ENCODE data around the gene XPNPEP2. TPM values are rescaled to one million over a fixed set of nuclear protein-coding genes. Genes with fewer than 3 reads are reported as not detected.

XPNPEP2 gene
- total RNA-seq, 6 experiments from 2014 or later: 2.9 to 30.7 (median 16.5) TPM

GRCh38 chrX:129781680-129782495 is 43.1 kb downstream of the XPNPEP2 start:
- Histone ChIP-seq H3K4me3 (peak overlapping the region in 1 of 3 donors; percentile 10), H3K27ac (no peak overlapping the region), H3K36me3 (no peaks in the 10 kb centered on the region), H3K9me3 (no peaks in the 10 kb centered on the region), H3K27me3 (no peaks in the 10 kb centered on the region), H3K4me1 (no peaks in the 10 kb centered on the region)
- DNase-seq (no peak), ATAC-seq (no peak)
- 55% methylated on average over 5 of the region's 10 CpGs for WGBS (ENCODE audit: insufficient coverage, low coverage, low lambda C conversion rate, missing lambda C conversion rate)
- intact Hi-C loops (cut with DNase I): no loop called here
- TF ChIP-seq, protein P1, sequence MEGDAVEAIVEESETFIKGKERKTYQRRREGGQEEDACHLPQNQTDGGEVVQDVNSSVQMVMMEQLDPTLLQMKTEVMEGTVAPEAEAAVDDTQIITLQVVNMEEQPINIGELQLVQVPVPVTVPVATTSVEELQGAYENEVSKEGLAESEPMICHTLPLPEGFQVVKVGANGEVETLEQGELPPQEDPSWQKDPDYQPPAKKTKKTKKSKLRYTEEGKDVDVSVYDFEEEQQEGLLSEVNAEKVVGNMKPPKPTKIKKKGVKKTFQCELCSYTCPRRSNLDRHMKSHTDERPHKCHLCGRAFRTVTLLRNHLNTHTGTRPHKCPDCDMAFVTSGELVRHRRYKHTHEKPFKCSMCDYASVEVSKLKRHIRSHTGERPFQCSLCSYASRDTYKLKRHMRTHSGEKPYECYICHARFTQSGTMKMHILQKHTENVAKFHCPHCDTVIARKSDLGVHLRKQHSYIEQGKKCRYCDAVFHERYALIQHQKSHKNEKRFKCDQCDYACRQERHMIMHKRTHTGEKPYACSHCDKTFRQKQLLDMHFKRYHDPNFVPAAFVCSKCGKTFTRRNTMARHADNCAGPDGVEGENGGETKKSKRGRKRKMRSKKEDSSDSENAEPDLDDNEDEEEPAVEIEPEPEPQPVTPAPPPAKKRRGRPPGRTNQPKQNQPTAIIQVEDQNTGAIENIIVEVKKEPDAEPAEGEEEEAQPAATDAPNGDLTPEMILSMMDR (IDR thresholded peaks at IDR 0.05): no peak
- no peak for TF ChIP-seq POLR2A (IDR thresholded peaks at IDR 0.05)

DNA sequence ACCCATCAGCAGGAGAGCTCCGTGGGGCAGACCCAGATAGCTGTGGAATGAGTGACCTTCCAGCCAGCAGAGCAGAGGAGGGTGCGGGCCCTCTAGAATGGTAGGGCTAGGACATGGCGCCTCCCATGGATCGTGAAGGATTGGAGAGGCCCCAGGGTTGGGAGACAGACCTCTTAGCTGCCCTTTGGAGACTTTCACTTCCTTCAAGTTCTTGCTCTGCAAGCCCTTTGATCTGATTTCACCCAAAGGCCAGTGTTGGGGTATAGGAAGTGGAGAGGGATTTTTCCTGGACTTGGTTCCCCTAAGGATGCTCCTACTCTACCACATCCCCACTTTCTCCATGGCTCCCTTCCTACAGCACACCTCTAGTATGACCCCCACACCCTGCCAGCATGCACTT is 43.9 kb downstream of the XPNPEP2 start:
- 49% methylated on average over 2 of the region's 4 CpGs for WGBS (ENCODE audit: insufficient coverage, low coverage, low lambda C conversion rate, missing lambda C conversion rate)
- Histone ChIP-seq H3K4me3 (no peak overlapping the region), H3K9me3 (no peaks in the 10 kb centered on the region), H3K27me3 (no peaks in the 10 kb centered on the region), H3K36me3 (no peaks in the 10 kb centered on the region), H3K27ac (no peak overlapping the region), H3K4me1 (no peaks in the 10 kb centered on the region)
- no peak for ATAC-seq
- no peak for DNase-seq
- intact Hi-C loops (cut with DNase I): no loop called here
- TF ChIP-seq, protein P1 (IDR thresholded peaks at IDR 0.05): no peak
- no peak for TF ChIP-seq POLR2A (IDR thresholded peaks at IDR 0.05)

DNA sequence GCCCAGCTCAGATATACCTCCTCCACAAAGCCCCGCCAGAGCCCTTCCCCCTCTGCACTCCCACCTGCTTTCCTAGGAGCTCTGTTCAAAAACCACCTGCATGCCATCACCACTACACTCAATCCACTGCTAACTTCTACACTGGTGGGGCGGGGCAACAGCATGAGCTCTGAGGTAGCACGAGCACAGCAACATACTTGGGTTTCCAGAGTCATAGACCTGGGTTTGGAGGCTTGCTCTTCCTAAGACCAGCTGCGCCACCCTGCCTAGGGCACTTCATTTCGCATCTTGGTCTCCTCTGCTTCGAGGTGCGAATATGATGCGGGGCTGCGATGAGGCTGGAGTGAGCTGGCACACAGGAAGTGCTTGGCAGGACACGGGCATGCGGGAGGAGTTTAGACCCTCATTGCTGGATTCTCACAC is 44.5 kb downstream of the XPNPEP2 start:
- DNase-seq (no peak), ATAC-seq (no peak)
- Histone ChIP-seq H3K9me3 (no peaks in the 10 kb centered on the region), H3K4me3 (no peak overlapping the region), H3K36me3 (no peaks in the 10 kb centered on the region), H3K27me3 (no peaks in the 10 kb centered on the region), H3K27ac (no peak overlapping the region), H3K4me1 (no peaks in the 10 kb centered on the region)
- TF ChIP-seq, protein P1 (IDR thresholded peaks at IDR 0.05): no peak
- no peak for TF ChIP-seq POLR2A (IDR thresholded peaks at IDR 0.05)
- intact Hi-C loops (cut with DNase I): no loop called here
- 72% methylated on average over 7 of the region's 11 CpGs for WGBS (ENCODE audit: insufficient coverage, low coverage, low lambda C conversion rate, missing lambda C conversion rate)

DNA sequence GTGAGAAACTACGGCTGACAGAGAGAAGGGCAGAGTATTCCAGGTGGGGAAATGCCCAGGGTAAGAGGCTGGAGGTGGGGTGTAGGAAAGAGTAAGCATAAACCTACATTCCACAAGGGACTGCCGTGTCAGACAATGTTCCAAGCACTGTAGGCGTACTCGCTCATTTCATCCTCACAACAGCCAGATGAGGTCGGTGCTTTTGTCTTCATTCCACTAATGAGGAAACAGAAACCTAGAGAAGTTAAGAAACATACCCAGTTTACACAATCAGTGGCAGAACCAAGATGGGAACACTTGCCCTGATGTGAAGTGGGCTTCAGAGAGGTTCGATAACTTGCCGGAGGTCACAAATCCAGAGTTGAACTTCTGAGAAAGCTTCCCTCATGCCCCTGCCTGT is 45.6 kb downstream of the XPNPEP2 start:
- Histone ChIP-seq H3K4me3 (no peak overlapping the region), H3K9me3 (no peaks in the 10 kb centered on the region), H3K27me3 (no peaks in the 10 kb centered on the region), H3K36me3 (no peaks in the 10 kb centered on the region), H3K27ac (no peak overlapping the region), H3K4me1 (no peaks in the 10 kb centered on the region)
- ATAC-seq (no peak), DNase-seq (no peak)
- intact Hi-C loops (cut with DNase I): no loop called here
- TF ChIP-seq POLR2A (IDR thresholded peaks at IDR 0.05): no peak
- TF ChIP-seq, protein P1 (IDR thresholded peaks at IDR 0.05): no peak
- 69% methylated on average over 6 of the region's 7 CpGs for WGBS (ENCODE audit: insufficient coverage, low coverage, low lambda C conversion rate, missing lambda C conversion rate)
